Tibial artery (tissue), 4 donors: ENCODE measurements around the gene THRSP.

Experiments
- DNase-seq, 2 donors: peaks; one replicate each; pipeline ENCODE4 v3.0.0-alpha.2; 2019
- H3K27ac ChIP-seq, 2 donors: fragments of 200-600 bp; sonication (generic) in 1 of 2; 1 replicate in 1 of 2; 2 replicates in 1 of 2; pipeline ENCODE4 v1.5.1; 2018 to 2019; ENCODE audit warnings: mild to moderate bottlenecking in 1 of 2
- H3K27me3 ChIP-seq, 2 donors: fragments of 200-600 bp; sonication (generic) in 1 of 2; one replicate each; pipeline versions ENCODE4 v1.5.1 to v1.6.0; 2016 to 2019
- H3K36me3 ChIP-seq, 3 donors: fragments of 200-600 bp; sonication (generic) in 2 of 3; one replicate each; pipeline ENCODE4 v1.5.1; 2016 to 2019; ENCODE audit warnings: mild to moderate bottlenecking in 2 of 3
- H3K4me1 ChIP-seq, 4 donors: fragments of 200-600 bp; sonication (generic) in 2 of 4; 1 replicate in 3 of 4; 2 replicates in 1 of 4; pipeline ENCODE4 v1.5.1; 2016 to 2019
- H3K4me3 ChIP-seq, 2 donors: fragments of 200-600 bp; sonication (generic) in 1 of 2; 1 replicate in 1 of 2; 2 replicates in 1 of 2; pipeline ENCODE4 v1.5.1; 2018 to 2019; ENCODE audit warnings: mild to moderate bottlenecking in 2 of 2
- H3K9me3 ChIP-seq, 3 donors: fragments of 200-600 bp; sonication (generic) in 1 of 3; one replicate each; pipeline ENCODE4 v1.5.1; 2016 to 2019
- intact Hi-C: fragments of 100-400 bp; cut with DNase I; formaldehyde crosslinking; loops from one replicate; pipeline ENCODE4 v1.15.0; 2023; ENCODE audit warnings: low total_unique reads
- TF ChIP-seq, protein P1 (sequence below), 2 experiments: fragments of 200-600 bp in 1 of 2; fragments of 450-650 bp in 1 of 2; IDR thresholded peaks; one replicate each; pipeline ENCODE4 v1.5.1; 2017 to 2019; ENCODE audit warnings: antibody characterized with exemption in 2 of 2, mild to moderate bottlenecking in 1 of 2, moderate library complexity in 1 of 2

Gene THRSP

GRCh38 chr11:78061921-78062311, 1.7 kb upstream of the THRSP start:
- Histone ChIP-seq H3K27me3 (no peaks in the 10 kb centered on the region), H3K4me1 (peaks cover 0 to 39% (median 24%) of the 10 kb centered on the region in 4 donors), H3K27ac (peak overlapping the region; percentile 33 to 46), H3K9me3 (no peaks in the 10 kb centered on the region), H3K36me3 (no peaks in the 10 kb centered on the region), H3K4me3 (no peak overlapping the region)
- TF ChIP-seq, protein P1, sequence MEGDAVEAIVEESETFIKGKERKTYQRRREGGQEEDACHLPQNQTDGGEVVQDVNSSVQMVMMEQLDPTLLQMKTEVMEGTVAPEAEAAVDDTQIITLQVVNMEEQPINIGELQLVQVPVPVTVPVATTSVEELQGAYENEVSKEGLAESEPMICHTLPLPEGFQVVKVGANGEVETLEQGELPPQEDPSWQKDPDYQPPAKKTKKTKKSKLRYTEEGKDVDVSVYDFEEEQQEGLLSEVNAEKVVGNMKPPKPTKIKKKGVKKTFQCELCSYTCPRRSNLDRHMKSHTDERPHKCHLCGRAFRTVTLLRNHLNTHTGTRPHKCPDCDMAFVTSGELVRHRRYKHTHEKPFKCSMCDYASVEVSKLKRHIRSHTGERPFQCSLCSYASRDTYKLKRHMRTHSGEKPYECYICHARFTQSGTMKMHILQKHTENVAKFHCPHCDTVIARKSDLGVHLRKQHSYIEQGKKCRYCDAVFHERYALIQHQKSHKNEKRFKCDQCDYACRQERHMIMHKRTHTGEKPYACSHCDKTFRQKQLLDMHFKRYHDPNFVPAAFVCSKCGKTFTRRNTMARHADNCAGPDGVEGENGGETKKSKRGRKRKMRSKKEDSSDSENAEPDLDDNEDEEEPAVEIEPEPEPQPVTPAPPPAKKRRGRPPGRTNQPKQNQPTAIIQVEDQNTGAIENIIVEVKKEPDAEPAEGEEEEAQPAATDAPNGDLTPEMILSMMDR (IDR thresholded peaks at IDR 0.05), result no peak
- DNase-seq, result no peak
- intact Hi-C loops, result no loop called here

DNA sequence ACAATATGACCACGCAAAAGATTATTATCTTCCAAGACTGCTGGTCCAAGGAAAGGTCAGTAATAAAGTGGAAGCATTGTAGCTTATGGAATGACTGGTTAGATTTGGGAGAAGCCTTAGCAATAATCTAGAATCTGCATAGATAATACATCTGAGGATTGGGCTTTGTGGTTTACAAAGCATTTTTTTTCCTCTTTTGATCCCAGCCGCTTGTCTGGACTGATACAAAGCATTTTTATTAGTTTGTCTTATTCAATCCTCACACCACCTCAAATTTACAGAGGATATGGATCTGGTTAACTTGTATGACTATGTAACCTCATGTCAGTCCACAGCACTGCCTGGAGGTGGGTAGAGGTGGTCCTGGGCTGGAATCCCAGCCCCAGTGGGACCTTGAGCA, 990 bp upstream of the THRSP start:
- Histone ChIP-seq H3K36me3 (peaks cover 0 to 7% (median 5%) of the 10 kb centered on the region in 3 donors), H3K9me3 (no peaks in the 10 kb centered on the region), H3K4me1 (peaks cover 0 to 39% (median 24%) of the 10 kb centered on the region in 4 donors), H3K4me3 (no peak overlapping the region), H3K27me3 (no peaks in the 10 kb centered on the region), H3K27ac (peak overlapping the region in 1 of 2 donors; percentile 2)
- intact Hi-C loops, result no loop called here
- no peak for DNase-seq
- TF ChIP-seq, protein P1 (IDR thresholded peaks at IDR 0.05), result no peak

DNA sequence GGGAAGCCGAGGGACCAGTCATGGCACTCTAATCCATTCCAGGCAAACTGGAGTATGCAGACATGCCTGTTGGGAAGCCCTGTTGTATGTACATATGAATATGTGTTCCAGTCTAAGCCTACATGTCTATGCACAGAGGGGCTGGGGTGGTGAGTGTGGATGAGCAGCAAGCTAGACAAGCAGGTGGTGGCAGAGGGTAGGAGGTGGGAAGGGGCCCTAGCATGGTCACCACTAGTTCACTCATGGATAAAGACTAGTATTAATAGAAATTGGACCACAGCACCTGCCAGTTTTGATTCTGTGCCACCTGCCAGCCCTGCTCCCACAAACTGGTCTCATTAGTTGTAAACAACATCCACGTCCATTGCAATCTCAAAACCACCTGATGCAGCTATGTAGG, 1.5 kb downstream of the THRSP start:
- peaks cover 10 to 26% (median 25%) of the 10 kb centered on the region in 3 donors for H3K36me3 ChIP-seq
- peaks cover 0 to 30% (median 20%) of the 10 kb centered on the region in 4 donors for H3K4me1 ChIP-seq

GRCh38 chr11:78066471-78066870, 2.8 kb downstream of the THRSP start:
- Histone ChIP-seq H3K36me3 (peaks cover 22 to 38% (median 35%) of the 10 kb centered on the region in 3 donors), H3K27ac (no peak overlapping the region), H3K4me3 (no peak overlapping the region), H3K27me3 (no peaks in the 10 kb centered on the region), H3K4me1 (peaks cover 0 to 17% (median 12%) of the 10 kb centered on the region in 4 donors), H3K9me3 (no peaks in the 10 kb centered on the region)
- intact Hi-C loops, result no loop called here
- DNase-seq, result no peak
- TF ChIP-seq, protein P1 (IDR thresholded peaks at IDR 0.05), result no peak

More for the DNA sequence above, 1.5 kb downstream of the THRSP start:
- TF ChIP-seq, protein P1 (IDR thresholded peaks at IDR 0.05), result no peak
- no peak overlapping the region for H3K27ac ChIP-seq
- no peaks in the 10 kb centered on the region for H3K27me3 ChIP-seq
- no peaks in the 10 kb centered on the region for H3K9me3 ChIP-seq
- no peak overlapping the region for H3K4me3 ChIP-seq
- intact Hi-C loops, result no loop called here
- no peak for DNase-seq

- intact Hi-C loops, result no loop called here
- Histone ChIP-seq H3K27me3 (no peaks in the 10 kb centered on the region), H3K36me3 (peaks cover 34 to 50% (median 45%) of the 10 kb centered on the region in 3 donors), H3K27ac (no peak overlapping the region), H3K4me1 (peaks cover 0 to 7% (median 5%) of the 10 kb centered on the region in 4 donors), H3K4me3 (no peak overlapping the region), H3K9me3 (no peaks in the 10 kb centered on the region)
- DNase-seq, result no peak
- TF ChIP-seq, protein P1 (IDR thresholded peaks at IDR 0.05), result no peak
These were observed 4.0 kb downstream of the THRSP start for GRCh38 chr11:78067704-78068103.

GRCh38 chr11:78069465-78069864, 5.8 kb downstream of the THRSP start:
- Histone ChIP-seq H3K36me3 (peaks cover 34 to 51% (median 45%) of the 10 kb centered on the region in 3 donors), H3K4me3 (no peak overlapping the region), H3K9me3 (no peaks in the 10 kb centered on the region), H3K27me3 (no peaks in the 10 kb centered on the region), H3K4me1 (no peaks in the 10 kb centered on the region), H3K27ac (no peak overlapping the region)
- DNase-seq, result no peak
- TF ChIP-seq, protein P1 (IDR thresholded peaks at IDR 0.05), result no peak
- intact Hi-C loops, result no loop called here
